GM18519 (cell line): ENCODE results near the gene TTC31.
"Not testable (repeated sequence)": the region's sequence is repeated elsewhere in the genome, so short reads cannot be mapped to it uniquely, and the experiment has no call there.

Experiments used
- ATAC-seq: cut with Tn5 transposase; IDR thresholded peaks from one replicate; pipeline ENCODE4 v1.9.1; 2021; ENCODE audit warnings: mild to moderate bottlenecking, moderate library complexity; ENCODE audit not compliant: unreplicated experiment, low FRiP score

Gene TTC31

GRCh38 chr2:74457129-74457548 is 25.7 kb upstream of the TTC31 start:
- ATAC-seq = no peak

DNA sequence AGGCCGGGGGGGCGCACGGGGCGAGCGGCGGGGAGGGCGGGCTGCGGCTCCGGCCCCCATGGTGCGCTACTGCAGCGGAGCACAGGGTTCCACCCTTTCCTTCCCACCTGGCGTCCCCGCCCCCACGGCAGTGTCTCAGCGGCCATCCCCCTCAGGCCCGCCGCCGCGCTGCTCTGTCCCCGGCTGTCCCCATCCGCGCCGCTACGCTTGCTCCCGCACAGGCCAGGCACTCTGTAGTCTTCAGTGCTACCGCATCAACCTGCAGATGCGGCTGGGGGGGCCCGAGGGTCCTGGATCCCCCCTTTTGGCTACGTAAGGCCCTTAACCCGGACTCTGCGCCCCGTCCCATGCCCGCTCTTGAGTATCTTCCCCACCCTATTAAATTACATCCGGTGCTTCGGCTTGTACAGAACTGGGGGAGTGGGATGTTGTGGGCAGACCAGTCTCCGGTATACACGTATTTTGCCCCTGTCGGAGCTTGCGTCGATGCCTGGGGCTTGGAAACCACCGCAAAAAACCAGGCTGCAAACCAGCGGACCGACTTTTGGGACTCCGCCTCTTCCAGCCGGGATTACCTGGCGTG is 25.2 kb upstream of the TTC31 start:
- ATAC-seq = peak; percentile 4

DNA sequence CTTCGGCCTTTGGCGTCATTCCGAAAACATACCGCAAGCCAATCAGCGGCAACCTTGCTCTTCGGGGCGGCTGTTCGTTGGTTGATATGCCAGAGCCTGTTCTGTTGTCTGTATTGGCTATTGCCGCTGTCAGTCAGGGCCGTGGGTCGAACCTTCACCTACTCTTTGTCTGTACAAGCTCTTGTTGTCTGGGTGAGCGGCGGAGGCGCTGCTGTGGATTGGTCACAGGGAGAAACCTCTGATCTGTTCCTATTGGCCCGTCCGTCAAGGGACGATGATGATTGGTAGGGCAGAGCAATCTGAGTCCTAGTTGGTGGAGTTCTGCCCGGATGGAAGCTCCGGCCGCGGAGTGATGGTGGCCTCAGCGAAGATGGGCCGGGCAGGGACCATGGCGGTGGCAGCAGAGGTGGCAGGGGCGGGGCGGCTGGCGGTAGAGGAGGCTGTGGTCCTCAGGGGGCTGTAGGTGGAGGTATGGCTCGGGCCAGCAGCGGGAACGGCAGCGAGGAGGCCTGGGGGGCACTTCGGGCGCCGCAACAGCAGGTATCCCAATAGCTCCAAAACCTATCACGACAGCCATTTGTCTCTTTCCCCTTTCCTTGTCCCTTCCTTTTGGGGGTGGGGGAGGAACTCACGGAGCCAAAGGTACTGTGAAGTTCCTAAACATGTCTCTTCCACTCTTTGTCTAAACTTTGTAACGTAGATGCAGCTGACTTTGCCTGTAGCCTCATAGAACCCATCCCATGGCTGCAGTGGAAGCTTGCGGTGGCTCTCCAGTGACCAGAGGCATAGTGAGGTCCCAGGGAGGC is 24.5 kb upstream of the TTC31 start, which contains the start of gene WBP1:
Gene WBP1, plus strand, starts transcription at position 307 of the 806 bp plus-strand sequence. Its CDS starts 165 bp downstream, at position 472.
- peak; percentile 79 for ATAC-seq

GRCh38 chr2:74458938-74459363 is 23.9 kb upstream of the TTC31 start:
- ATAC-seq = no peak

DNA sequence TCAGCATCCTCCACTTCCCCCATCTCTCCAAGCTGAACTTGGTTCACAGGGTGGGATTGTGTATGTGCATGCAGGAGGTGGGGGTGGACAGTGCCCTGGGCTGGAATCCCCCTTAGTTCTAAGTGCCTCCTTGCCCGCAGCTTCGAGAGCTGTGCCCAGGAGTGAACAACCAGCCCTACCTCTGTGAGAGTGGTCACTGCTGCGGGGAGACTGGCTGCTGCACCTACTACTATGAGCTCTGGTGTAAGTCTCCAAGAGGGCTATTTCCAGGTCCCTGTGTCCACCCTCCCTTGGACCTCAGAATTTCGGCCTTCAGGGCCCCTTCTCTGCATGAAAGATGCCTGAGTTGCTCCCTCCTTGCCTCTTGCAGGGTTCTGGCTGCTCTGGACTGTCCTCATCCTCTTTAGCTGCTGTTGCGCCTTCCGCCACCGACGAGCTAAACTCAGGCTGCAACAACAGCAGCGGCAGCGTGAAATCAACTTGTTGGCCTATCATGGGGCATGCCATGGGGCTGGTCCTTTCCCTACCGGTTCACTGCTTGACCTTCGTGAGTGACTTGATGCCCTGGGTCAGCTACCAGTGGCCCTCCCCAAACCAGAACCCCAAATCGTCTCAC is 23.3 kb upstream of the TTC31 start:
- ATAC-seq = not testable (repeated sequence)

- ATAC-seq = not testable (repeated sequence)
These were observed 22.7 kb upstream of the TTC31 start for GRCh38 chr2:74460187-74460586.

- no peak for ATAC-seq
These were observed 21.5 kb upstream of the TTC31 start for GRCh38 chr2:74461187-74462053.

GRCh38 chr2:74462054-74462785 is 20.7 kb upstream of the TTC31 start:
- ATAC-seq = no peak

DNA sequence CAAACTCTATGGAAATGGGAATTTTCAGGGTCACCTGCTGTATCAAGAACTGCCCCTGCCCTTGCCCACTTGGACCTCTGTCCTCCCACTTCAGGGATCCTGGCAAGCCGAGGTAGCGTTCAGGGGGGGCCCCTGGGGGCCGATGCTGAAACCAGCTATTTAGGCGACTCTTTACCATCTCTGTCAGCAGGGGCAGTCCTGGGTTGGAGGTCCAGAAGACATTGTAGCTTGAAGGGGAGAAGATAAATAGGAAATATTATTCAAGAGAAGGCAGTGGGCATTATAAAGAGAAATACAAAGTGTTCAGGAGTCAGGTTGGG is 20.1 kb upstream of the TTC31 start:
- ATAC-seq = no peak

DNA sequence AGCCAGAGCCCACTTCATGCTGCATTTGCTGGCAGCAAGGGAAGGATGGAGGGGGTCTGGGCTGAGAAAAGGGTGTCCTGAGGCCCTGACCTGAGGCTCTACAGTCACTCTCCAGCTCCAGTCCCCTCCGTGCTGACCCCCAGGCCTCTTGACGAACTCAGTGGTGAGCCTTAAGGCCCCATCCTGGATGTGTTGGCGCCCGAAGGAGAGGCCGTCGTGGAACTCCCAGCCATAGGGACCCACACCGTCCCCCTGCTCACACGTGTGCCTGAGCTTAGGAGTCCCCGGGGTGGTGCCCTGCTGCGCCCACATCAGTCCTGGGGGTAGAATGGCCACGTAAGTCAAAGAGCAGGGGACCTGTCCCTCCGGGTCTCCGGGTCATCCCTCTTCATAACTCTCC is 18.5 kb upstream of the TTC31 start:
- no peak for ATAC-seq

DNA sequence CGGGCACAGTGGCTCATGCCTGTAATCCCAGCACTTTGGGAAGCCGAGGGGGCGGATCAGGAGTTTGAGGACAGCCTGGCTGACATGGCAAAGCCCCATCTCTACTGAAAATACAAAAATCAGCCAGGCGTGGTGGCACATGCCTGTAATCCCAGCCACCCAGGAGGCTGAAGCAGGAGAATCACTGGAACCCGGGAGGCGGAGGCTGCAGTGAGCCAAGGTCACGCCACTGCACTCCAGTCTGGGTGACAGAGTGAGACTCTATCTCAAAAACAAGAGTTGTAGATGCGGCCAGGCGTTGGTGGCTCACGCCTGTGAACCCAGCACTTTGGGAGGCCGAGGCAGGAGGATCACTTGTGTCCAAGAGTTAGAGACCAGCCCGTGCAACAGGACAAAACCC is 12.1 kb upstream of the TTC31 start:
- ATAC-seq = not testable (repeated sequence)

- no peak for ATAC-seq
These were observed 11.4 kb upstream of the TTC31 start for GRCh38 chr2:74471332-74472065.

GRCh38 chr2:74472086-74472944 is 10.6 kb upstream of the TTC31 start, which contains the start of gene MRPL53:
MRPL53 (minus strand) TSS chr2:74472680; CDS start chr2:74472660, 20 bp downstream.
- ATAC-seq = peak; percentile 57

DNA sequence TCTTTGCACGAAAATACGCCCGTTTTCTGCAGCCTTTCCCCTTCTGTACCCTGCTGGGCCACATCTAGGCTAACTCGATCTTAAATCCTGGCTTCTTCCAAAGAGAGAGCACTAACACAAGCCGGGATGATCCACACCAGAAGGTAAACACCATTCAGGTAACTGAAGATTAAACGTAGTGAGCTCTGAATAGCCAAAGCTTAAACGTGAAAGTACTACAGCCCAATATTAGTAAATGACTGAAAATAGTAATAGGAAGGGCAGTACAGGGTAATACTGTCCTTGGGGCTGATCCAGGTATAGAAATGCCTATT is 10.0 kb upstream of the TTC31 start:
- no peak for ATAC-seq

- no peak for ATAC-seq
These were observed 8.4 kb upstream of the TTC31 start for GRCh38 chr2:74474481-74474880.

- no peak for ATAC-seq
These were observed 8.0 kb upstream of the TTC31 start for GRCh38 chr2:74474899-74475298.

DNA sequence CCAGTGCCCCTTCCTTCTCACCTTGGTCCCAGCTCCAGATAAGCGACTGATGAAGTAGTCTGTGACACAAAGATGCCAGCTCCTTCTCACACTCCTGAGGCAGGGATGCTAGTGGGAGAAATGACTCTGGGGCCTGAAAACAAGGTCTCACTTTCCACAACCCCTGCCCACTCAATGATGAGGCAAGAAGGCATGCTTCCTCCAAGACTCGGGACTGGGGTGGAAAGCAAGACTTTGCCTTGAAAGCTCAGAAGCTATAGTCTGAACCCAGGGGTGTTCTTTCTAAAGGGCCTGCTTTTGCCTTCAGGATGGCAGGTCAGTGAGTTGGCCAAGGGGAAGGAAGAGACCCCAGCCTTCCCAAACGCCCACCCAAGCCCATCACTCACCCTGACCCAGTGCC is 1.4 kb upstream of the TTC31 start:
- ATAC-seq = no peak

DNA sequence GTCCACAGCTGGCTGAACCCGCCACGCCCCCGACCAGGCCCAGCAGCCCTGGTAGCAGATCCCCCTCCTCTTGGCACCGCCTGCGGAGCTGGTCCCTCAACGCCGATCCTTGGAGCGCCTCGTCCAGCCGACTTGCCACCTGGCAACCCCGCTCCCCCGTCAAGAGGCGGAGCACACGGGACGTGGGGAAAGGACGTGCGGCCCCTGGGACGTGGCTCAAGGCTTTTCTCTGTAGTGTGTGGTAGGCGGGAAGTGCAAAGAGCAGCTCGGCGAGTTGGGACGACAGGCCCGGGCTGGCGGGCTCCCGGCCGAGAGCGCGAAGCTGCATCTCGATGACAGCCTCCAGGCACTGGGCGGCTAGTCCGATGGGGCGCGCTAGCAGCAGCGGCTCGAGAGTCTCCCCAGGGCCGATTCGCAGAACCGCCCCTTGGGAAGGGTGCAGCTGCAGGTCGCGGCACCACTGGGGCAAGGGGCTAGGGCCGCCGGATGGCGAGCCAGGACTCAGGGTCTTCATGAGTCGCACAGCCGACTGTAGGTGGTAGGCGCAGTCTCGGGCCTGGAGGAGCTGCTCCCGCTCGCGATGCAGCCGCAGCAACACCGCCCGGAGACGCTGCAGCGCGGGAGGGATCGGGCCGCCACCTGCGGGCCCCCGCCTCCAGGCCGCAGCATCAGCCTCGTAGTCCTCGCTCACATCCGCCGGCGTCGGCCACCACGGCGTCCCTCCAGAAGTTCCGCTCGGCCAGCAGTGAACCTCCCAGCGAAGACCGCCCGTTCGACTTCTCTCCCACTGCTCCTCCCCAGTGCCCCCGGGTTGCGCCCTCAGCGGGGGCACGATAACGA is 700 bp upstream of the TTC31 start:
- peak; percentile 34 for ATAC-seq
